H1 (cell line): Measurements from ENCODE around the gene DNAJC17. TPM values are rescaled to one million over a fixed set of nuclear protein-coding genes. Genes with fewer than 3 reads are reported as not detected.

Experiments
- CTBP2 ChIP-seq: IDR thresholded peaks from 2 replicates; pipeline ENCODE4 v1.7.0; 2011; ENCODE audit warnings: borderline replicate concordance, mild to moderate bottlenecking, moderate library complexity, mixed read lengths, low read length; ENCODE audit not compliant: insufficient read depth, insufficient read length
- polyA plus RNA-seq, 7 experiments: library from polyadenylated mRNA; depleted of rRNA in 3 of 7; stranded (reverse) in 5 of 7; unstranded in 2 of 7; fragments of >200 nt in 5 of 7; fragments of 200-250 nt in 2 of 7; gene quantifications; 1 replicate in 5 of 7; 2 replicates in 1 of 7; 4 replicates in 1 of 7; pipeline versions ENCODE4 v1.2.1 to v1.2.3, GENCODE V29; 2011 to 2013; ENCODE audit warnings: missing spikeins in 2 of 7, mixed read lengths in 2 of 7
- total RNA-seq: library from RNA; stranded (reverse); fragmentation: NEBNext Ultra II Directional; extraction: Animal tissue kit (Norgen Biotek cat#: 25700); gene quantifications from 2 replicates; pipeline ENCODE4 v1.2.1, GENCODE V29; 2021

DNAJC17 gene
- total and polyA plus RNA-seq, 2 of the 8 experiments (the other 6 are each of a cell fraction or from before 2014, with no cell fraction given), result 39.5 to 45.4 TPM

DNA sequence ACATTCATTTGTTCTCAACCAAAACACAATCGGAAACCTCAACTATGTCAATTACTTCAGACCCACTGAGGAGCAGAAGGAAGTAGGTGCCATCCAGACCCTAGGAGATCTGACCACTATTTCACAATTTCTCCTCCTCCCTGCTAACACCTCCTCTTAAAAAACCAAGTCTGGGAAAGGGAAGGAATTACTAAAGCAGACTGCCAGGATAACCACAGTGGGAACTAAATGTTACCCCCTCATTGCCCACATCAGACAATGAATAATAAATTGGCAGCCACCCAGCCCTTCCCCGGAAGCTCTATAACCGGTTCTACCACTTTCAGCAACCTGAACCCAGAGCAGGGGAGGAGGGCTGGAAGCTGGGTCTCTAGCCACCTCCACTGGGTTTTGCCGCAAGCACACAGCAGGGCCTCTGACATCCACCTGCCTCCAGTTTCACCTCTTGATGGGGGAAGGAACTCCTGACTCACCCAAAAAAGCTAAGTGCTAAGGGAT, 19.9 kb downstream of the DNAJC17 start (continued):
- TF ChIP-seq CTBP2, result no peak
